ENCODE measurements around the gene FNBP1L.
A peak's percentile ranks its signal among the peaks of the same experiment; 100 is the strongest.

Gene FNBP1L

GRCh38 chr1:93453911-93454310 lies 6.0 kb downstream of the FNBP1L start:
- no peak overlapping the region for H2AK5ac ChIP-seq (ENCODE audit: low read length)
- no peak overlapping the region for H3K27ac ChIP-seq (ENCODE audit: low read depth, low read length)
- no peak overlapping the region for H3K9ac ChIP-seq (ENCODE audit: low read length)
- peaks cover 2 to 9% of the 10 kb centered on the region in 2 experiments for H3K36me3 ChIP-seq (ENCODE audit: control insufficient read depth in 1 of 2, insufficient read depth in 2 of 2, low read length in 2 of 2)
- no peak overlapping the region for H4K8ac ChIP-seq (ENCODE audit: low read depth, low read length)
- peak overlapping the region; percentile 48 for H3K4ac ChIP-seq (ENCODE audit: low read depth, low read length)
- H2AFZ ChIP-seq (ENCODE audit: insufficient read depth, low read length, poor library complexity): no peak overlapping the region
- no CpG with 5 or more reads among the region's 1 CpG for whole genome bisulfite sequencing (ENCODE audit: extremely low coverage, insufficient coverage, insufficient read length)
- no peak overlapping the region for H4K12ac ChIP-seq (ENCODE audit: low read depth, low read length)
- no peaks in the 10 kb centered on the region for H3K9me3 ChIP-seq (ENCODE audit: insufficient read depth, low read depth, low read length)
- H3K23ac ChIP-seq (ENCODE audit: low read length): no peak overlapping the region
- no peak for DNase-seq
- no peaks in the 10 kb centered on the region for H3K4me1 ChIP-seq (ENCODE audit: control insufficient read depth in 1 of 2, insufficient read depth in 2 of 2, low read length in 2 of 2)
- no peak overlapping the region for H2BK120ac ChIP-seq (ENCODE audit: insufficient read depth, low read length, poor library complexity)
- H3K4me2 ChIP-seq (ENCODE audit: low read length): no peak overlapping the region
- no peak overlapping the region for H4K91ac ChIP-seq (ENCODE audit: low read depth, low read length)
- no peak overlapping the region for H2BK12ac ChIP-seq (ENCODE audit: low read length)
- peaks cover 4% of the 10 kb centered on the region for H3K79me1 ChIP-seq (ENCODE audit: low read length)
- H3K4me3 ChIP-seq (ENCODE audit: low read depth, low read length): no peak overlapping the region
- H3K79me2 ChIP-seq (ENCODE audit: control insufficient read depth, insufficient read depth, low read length, poor library complexity): peaks cover 25% of the 10 kb centered on the region
- no peaks in the 10 kb centered on the region for H3K27me3 ChIP-seq (ENCODE audit: insufficient read depth, low read length)
- no peak overlapping the region for H3K18ac ChIP-seq (ENCODE audit: low read length)
- no peak overlapping the region for H2BK5ac ChIP-seq (ENCODE audit: low read depth, low read length, poor library complexity)
- H3K14ac ChIP-seq (ENCODE audit: low read length): no peak overlapping the region

GRCh38 chr1:93459126-93459525 lies 11.2 kb downstream of the FNBP1L start:
- Histone ChIP-seq H4K8ac (ENCODE audit: low read depth, low read length) (no peak overlapping the region), H3K9me3 (ENCODE audit: insufficient read depth, low read depth, low read length) (no peaks in the 10 kb centered on the region), H3K4ac (ENCODE audit: low read depth, low read length) (peak overlapping the region; percentile 98), H3K4me2 (ENCODE audit: low read length) (no peak overlapping the region), H3K27me3 (ENCODE audit: insufficient read depth, low read length) (no peaks in the 10 kb centered on the region), H3K79me2 (ENCODE audit: control insufficient read depth, insufficient read depth, low read length, poor library complexity) (peaks cover 29% of the 10 kb centered on the region), H2AFZ (ENCODE audit: insufficient read depth, low read length, poor library complexity) (no peak overlapping the region), H2BK5ac (ENCODE audit: low read depth, low read length, poor library complexity) (no peak overlapping the region), H2AK5ac (ENCODE audit: low read length) (no peak overlapping the region), H2BK120ac (ENCODE audit: insufficient read depth, low read length, poor library complexity) (no peak overlapping the region), H3K79me1 (ENCODE audit: low read length) (no peaks in the 10 kb centered on the region), H3K4me3 (ENCODE audit: low read depth, low read length) (no peak overlapping the region), H4K12ac (ENCODE audit: low read depth, low read length) (no peak overlapping the region), H3K18ac (ENCODE audit: low read length) (no peak overlapping the region), H3K4me1 (ENCODE audit: control insufficient read depth in 1 of 2, insufficient read depth in 2 of 2, low read length in 2 of 2) (no peaks in the 10 kb centered on the region), H3K9ac (ENCODE audit: low read length) (no peak overlapping the region), H3K23ac (ENCODE audit: low read length) (no peak overlapping the region), H2BK12ac (ENCODE audit: low read length) (no peak overlapping the region), H3K27ac (ENCODE audit: low read depth, low read length) (no peak overlapping the region), H3K36me3 (ENCODE audit: control insufficient read depth in 1 of 2, insufficient read depth in 2 of 2, low read length in 2 of 2) (peaks cover 2 to 9% of the 10 kb centered on the region in 2 experiments), H3K14ac (ENCODE audit: low read length) (no peak overlapping the region), H4K91ac (ENCODE audit: low read depth, low read length) (no peak overlapping the region)
- WGBS (ENCODE audit: extremely low coverage, insufficient coverage, insufficient read length): no CpG with 5 or more reads among the region's 3 CpGs
- DNase-seq: no peak

- no peaks in the 10 kb centered on the region for H3K4me1 ChIP-seq (ENCODE audit: control insufficient read depth in 1 of 2, insufficient read depth in 2 of 2, low read length in 2 of 2)
- H4K91ac ChIP-seq (ENCODE audit: low read depth, low read length): no peak overlapping the region
- peak overlapping the region; percentile 49 for H3K4ac ChIP-seq (ENCODE audit: low read depth, low read length)
- no peak overlapping the region for H4K12ac ChIP-seq (ENCODE audit: low read depth, low read length)
- no peak overlapping the region for H3K23ac ChIP-seq (ENCODE audit: low read length)
- H3K27ac ChIP-seq (ENCODE audit: low read depth, low read length): no peak overlapping the region
- no peak overlapping the region for H3K4me2 ChIP-seq (ENCODE audit: low read length)
- no CpG with 5 or more reads among the region's 5 CpGs for WGBS (ENCODE audit: extremely low coverage, insufficient coverage, insufficient read length)
- no peak overlapping the region for H3K14ac ChIP-seq (ENCODE audit: low read length)
- H2AFZ ChIP-seq (ENCODE audit: insufficient read depth, low read length, poor library complexity): no peak overlapping the region
- no peaks in the 10 kb centered on the region for H3K9me3 ChIP-seq (ENCODE audit: insufficient read depth, low read depth, low read length)
- H2BK5ac ChIP-seq (ENCODE audit: low read depth, low read length, poor library complexity): no peak overlapping the region
- H3K79me1 ChIP-seq (ENCODE audit: low read length): no peaks in the 10 kb centered on the region
- no peak overlapping the region for H2BK120ac ChIP-seq (ENCODE audit: insufficient read depth, low read length, poor library complexity)
- H3K36me3 ChIP-seq (ENCODE audit: control insufficient read depth in 1 of 2, insufficient read depth in 2 of 2, low read length in 2 of 2): peaks cover 2 to 9% of the 10 kb centered on the region in 2 experiments
- H2AK5ac ChIP-seq (ENCODE audit: low read length): no peak overlapping the region
- H3K9ac ChIP-seq (ENCODE audit: low read length): no peak overlapping the region
- peaks cover 22% of the 10 kb centered on the region for H3K79me2 ChIP-seq (ENCODE audit: control insufficient read depth, insufficient read depth, low read length, poor library complexity)
- no peak overlapping the region for H3K4me3 ChIP-seq (ENCODE audit: low read depth, low read length)
- no peaks in the 10 kb centered on the region for H3K27me3 ChIP-seq (ENCODE audit: insufficient read depth, low read length)
- H3K18ac ChIP-seq (ENCODE audit: low read length): no peak overlapping the region
- DNase-seq: no peak
- H2BK12ac ChIP-seq (ENCODE audit: low read length): no peak overlapping the region
- no peak overlapping the region for H4K8ac ChIP-seq (ENCODE audit: low read depth, low read length)
Measured at GRCh38 chr1:93461236-93461635, 13.3 kb downstream of the FNBP1L start.

GRCh38 chr1:93463960-93464359 lies 16.0 kb downstream of the FNBP1L start:
- no peak overlapping the region for H3K9ac ChIP-seq (ENCODE audit: low read length)
- no peak overlapping the region for H2AFZ ChIP-seq (ENCODE audit: insufficient read depth, low read length, poor library complexity)
- no peak overlapping the region for H4K8ac ChIP-seq (ENCODE audit: low read depth, low read length)
- no peak overlapping the region for H4K91ac ChIP-seq (ENCODE audit: low read depth, low read length)
- no peak overlapping the region for H3K4me3 ChIP-seq (ENCODE audit: low read depth, low read length)
- H2AK5ac ChIP-seq (ENCODE audit: low read length): no peak overlapping the region
- WGBS (ENCODE audit: extremely low coverage, insufficient coverage, insufficient read length): no CpG with 5 or more reads among the region's 1 CpG
- H2BK5ac ChIP-seq (ENCODE audit: low read depth, low read length, poor library complexity): no peak overlapping the region
- no peak overlapping the region for H3K23ac ChIP-seq (ENCODE audit: low read length)
- no peak overlapping the region for H3K14ac ChIP-seq (ENCODE audit: low read length)
- H2BK120ac ChIP-seq (ENCODE audit: insufficient read depth, low read length, poor library complexity): no peak overlapping the region
- H3K79me1 ChIP-seq (ENCODE audit: low read length): no peaks in the 10 kb centered on the region
- H3K9me3 ChIP-seq (ENCODE audit: insufficient read depth, low read depth, low read length): no peaks in the 10 kb centered on the region
- no peaks in the 10 kb centered on the region for H3K4me1 ChIP-seq (ENCODE audit: control insufficient read depth in 1 of 2, insufficient read depth in 2 of 2, low read length in 2 of 2)
- peaks cover 20% of the 10 kb centered on the region for H3K79me2 ChIP-seq (ENCODE audit: control insufficient read depth, insufficient read depth, low read length, poor library complexity)
- H3K4me2 ChIP-seq (ENCODE audit: low read length): no peak overlapping the region
- H3K18ac ChIP-seq (ENCODE audit: low read length): no peak overlapping the region
- peak overlapping the region; percentile 86 for H3K4ac ChIP-seq (ENCODE audit: low read depth, low read length)
- H4K12ac ChIP-seq (ENCODE audit: low read depth, low read length): no peak overlapping the region
- H3K27me3 ChIP-seq (ENCODE audit: insufficient read depth, low read length): no peaks in the 10 kb centered on the region
- no peak for DNase-seq
- H3K36me3 ChIP-seq (ENCODE audit: control insufficient read depth in 1 of 2, insufficient read depth in 2 of 2, low read length in 2 of 2): peaks cover 0 to 2% of the 10 kb centered on the region in 2 experiments
- no peak overlapping the region for H3K27ac ChIP-seq (ENCODE audit: low read depth, low read length)
- no peak overlapping the region for H2BK12ac ChIP-seq (ENCODE audit: low read length)

Measured in trophoblast cell (in vitro differentiated cells and primary cell).